HepG2 (cell line): ENCODE measurements around the gene SPTBN4. TPM values are rescaled to one million over a fixed set of nuclear protein-coding genes. Genes with fewer than 3 reads are reported as not detected.

ENCODE experiments used
- FOXA1 ChIP-seq, 2 experiments: fragments of 450-650 bp in 1 of 2; sonication (generic) in 1 of 2; formaldehyde crosslinking in 1 of 2; IDR thresholded peaks; 2 replicates each; pipeline versions ENCODE4 v1.4.0 to v1.6.1; 2016 to 2020; ENCODE audit warnings: missing genetic modification reagents in 1 of 2
- MYC ChIP-seq: sonication (generic); formaldehyde crosslinking; IDR thresholded peaks from 2 replicates; pipeline ENCODE4 v1.9.0; 2021; ENCODE audit warnings: missing genetic modification reagents, borderline replicate concordance
- NFKB2 ChIP-seq: sonication (generic); formaldehyde crosslinking; IDR thresholded peaks from 2 replicates; pipeline ENCODE4 v1.4.0; 2020; ENCODE audit warnings: missing genetic modification reagents, borderline replicate concordance
- PAF1 ChIP-seq: IDR thresholded peaks from 2 replicates; pipeline ENCODE4 v1.6.1; 2016; ENCODE audit warnings: missing genetic modification reagents, missing compliant biosample characterization
- POGZ ChIP-seq: sonication (generic); formaldehyde crosslinking; IDR thresholded peaks from 2 replicates; pipeline ENCODE4 v1.4.0; 2020; ENCODE audit warnings: mild to moderate bottlenecking, missing genetic modification reagents
- RFX3 ChIP-seq: IDR thresholded peaks from 2 replicates; pipeline ENCODE4 v1.6.1; 2016; ENCODE audit warnings: missing biosample characterization, missing genetic modification reagents
- SP1 ChIP-seq, 2 experiments: fragments of 450-650 bp in 1 of 2; sonication (generic) in 1 of 2; formaldehyde crosslinking in 1 of 2; IDR thresholded peaks; 2 replicates each; pipeline versions ENCODE4 v1.4.0 to v1.6.1; 2016 to 2020; ENCODE audit warnings: missing genetic modification reagents in 1 of 2
- SRSF9 ChIP-seq: fragments of 200-400 bp; formaldehyde crosslinking; IDR thresholded peaks from 2 replicates; pipeline ENCODE4 v1.6.1; 2018; ENCODE audit warnings: borderline replicate concordance, mild to moderate bottlenecking, low read depth, low read length; ENCODE audit not compliant: insufficient read depth, poor library complexity, severe bottlenecking
- U2AF1 ChIP-seq: fragments of 200-400 bp; formaldehyde crosslinking; optimal IDR thresholded peaks from 2 replicates; pipeline ENCODE3; 2017; ENCODE audit warnings: mild to moderate bottlenecking, low read depth, low read length
- ZBTB10 ChIP-seq: sonication (generic); formaldehyde crosslinking; IDR thresholded peaks from 2 replicates; pipeline ENCODE4 v1.4.0; 2020; ENCODE audit warnings: missing genetic modification reagents, borderline replicate concordance
- ZBTB25 ChIP-seq: IDR thresholded peaks from 2 replicates; pipeline ENCODE4 v1.6.1; 2018; ENCODE audit warnings: missing genetic modification reagents
- ZNF281 ChIP-seq: sonication (generic); formaldehyde crosslinking; IDR thresholded peaks from 2 replicates; pipeline ENCODE4 v1.4.0; 2020; ENCODE audit warnings: missing genetic modification reagents, borderline replicate concordance
- ZNF547 ChIP-seq: sonication (generic); formaldehyde crosslinking; IDR thresholded peaks from 2 replicates; pipeline ENCODE4 v1.5.1; 2020; ENCODE audit warnings: mild to moderate bottlenecking, missing genetic modification reagents
- ZNF615 ChIP-seq: sonication (generic); formaldehyde crosslinking; IDR thresholded peaks from 2 replicates; pipeline ENCODE4 v1.5.0; 2020; ENCODE audit warnings: mild to moderate bottlenecking, missing genetic modification reagents, borderline replicate concordance
- ZNF691 ChIP-seq: sonication (generic); formaldehyde crosslinking; IDR thresholded peaks from 2 replicates; pipeline ENCODE4 v1.4.0; 2020; ENCODE audit warnings: missing genetic modification reagents, low read depth, mild to moderate bottlenecking, borderline replicate concordance
- ZNF775 ChIP-seq: sonication (generic); formaldehyde crosslinking; IDR thresholded peaks from 2 replicates; pipeline ENCODE4 v1.4.0; 2020; ENCODE audit warnings: missing genetic modification reagents, mild to moderate bottlenecking, moderate library complexity, borderline replicate concordance
- ZSCAN25 ChIP-seq: sonication (generic); formaldehyde crosslinking; IDR thresholded peaks from 2 replicates; pipeline ENCODE4 v1.8.0; 2022; ENCODE audit warnings: mild to moderate bottlenecking, missing genetic modification reagents
- polyA plus RNA-seq, 8 experiments: library from polyadenylated mRNA; depleted of rRNA in 3 of 8; stranded (reverse) in 7 of 8; unstranded in 1 of 8; fragments of >200 nt; fragmentation: Illumina TruSeq in 4 of 8; extraction: Trizol in 4 of 8; gene quantifications; 2 replicates each; pipeline versions ENCODE4 v1.2.1 to v1.2.3, GENCODE V29; 2011 to 2016; ENCODE audit warnings: low read depth in 4 of 8, missing spikeins in 1 of 8, mixed read lengths in 1 of 8; ENCODE audit not compliant: insufficient read depth in 1 of 8
- total RNA-seq, 5 experiments: library from RNA; depleted of rRNA; stranded (reverse); fragments of >200 nt; fragmentation: Illumina TruSeq; extraction: Trizol; gene quantifications; 2 replicates each; pipeline ENCODE4 v1.2.3, GENCODE V29; 2016; ENCODE audit warnings: low read depth in 1 of 5

The SPTBN4 gene
- total and polyA plus RNA-seq, 2 of the 13 experiments (the other 11 are each of a cell fraction or from before 2014, with no cell fraction given): 0.11 TPM

- TF ChIP-seq POGZ (CRISPR knock-in tag): no peak
- TF ChIP-seq SP1 (IDR thresholded peaks at IDR 0.05): no peak
- no peak for TF ChIP-seq SP1 (CRISPR knock-in tag; IDR thresholded peaks at IDR 0.05)
- no peak for TF ChIP-seq SRSF9
- no peak for TF ChIP-seq NFKB2 (CRISPR knock-in tag)
- TF ChIP-seq ZNF547 (CRISPR knock-in tag): 0 out of 2 replicates have a peak, but pooled peaks have one; percentile 32
- no peak for TF ChIP-seq ZBTB25 (CRISPR knock-in tag)
- 0 out of 2 replicates have a peak, but pooled peaks have one; percentile 5 for TF ChIP-seq ZNF281 (CRISPR knock-in tag)
- TF ChIP-seq ZBTB10 (CRISPR knock-in tag): no peak
- TF ChIP-seq MYC (CRISPR knock-in tag): no peak
- TF ChIP-seq RFX3 (CRISPR knock-in tag): no peak
- 0 out of 2 replicates have a peak, but pooled peaks have one; percentile 22 for TF ChIP-seq ZNF691 (CRISPR knock-in tag)
- no peak for TF ChIP-seq PAF1 (CRISPR knock-in tag)
- no peak for TF ChIP-seq FOXA1 (IDR thresholded peaks at IDR 0.05)
- no peak for TF ChIP-seq FOXA1 (CRISPR knock-in tag; IDR thresholded peaks at IDR 0.05)
- no peak for TF ChIP-seq ZNF775 (CRISPR knock-in tag)
- TF ChIP-seq ZSCAN25 (CRISPR knock-in tag): peak; percentile 79; the same call in 1 of the 2 replicates
- no peak for TF ChIP-seq ZNF615 (CRISPR knock-in tag)
- TF ChIP-seq U2AF1: no peak
These were observed 143.0 kb downstream of the SPTBN4 start (continued) for GRCh38 chr19:40609561-40610395.
